NCI-H526 treated with DMSO at 0.1 percent for 48 hours (cell line): Measurements from ENCODE around the gene SETX.

Source experiments
- DNase-seq: peaks from one replicate; lab custom pipeline; 2025; lab: John Stamatoyannopoulos, UW

Gene SETX

DNA sequence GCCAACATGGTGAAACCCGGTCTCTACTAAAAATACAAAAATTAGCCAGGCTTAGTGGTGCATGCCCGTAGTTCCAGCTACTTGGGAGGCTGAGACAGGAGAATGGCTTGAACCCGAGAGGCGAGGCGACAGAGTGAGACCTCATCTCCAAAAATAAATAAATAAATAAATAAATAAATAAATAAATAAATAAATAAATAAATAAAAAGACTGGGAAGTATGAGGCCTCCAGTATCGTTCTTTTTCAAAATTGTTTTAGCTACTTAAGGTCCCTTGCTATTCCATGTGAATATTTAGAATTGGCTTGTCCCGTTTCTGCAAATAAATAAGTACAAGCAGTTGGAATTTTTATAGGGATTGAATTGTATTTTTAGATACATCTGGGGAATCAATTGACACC, 3.0 kb upstream of the SETX start:
- DNase-seq, result no peak

DNA sequence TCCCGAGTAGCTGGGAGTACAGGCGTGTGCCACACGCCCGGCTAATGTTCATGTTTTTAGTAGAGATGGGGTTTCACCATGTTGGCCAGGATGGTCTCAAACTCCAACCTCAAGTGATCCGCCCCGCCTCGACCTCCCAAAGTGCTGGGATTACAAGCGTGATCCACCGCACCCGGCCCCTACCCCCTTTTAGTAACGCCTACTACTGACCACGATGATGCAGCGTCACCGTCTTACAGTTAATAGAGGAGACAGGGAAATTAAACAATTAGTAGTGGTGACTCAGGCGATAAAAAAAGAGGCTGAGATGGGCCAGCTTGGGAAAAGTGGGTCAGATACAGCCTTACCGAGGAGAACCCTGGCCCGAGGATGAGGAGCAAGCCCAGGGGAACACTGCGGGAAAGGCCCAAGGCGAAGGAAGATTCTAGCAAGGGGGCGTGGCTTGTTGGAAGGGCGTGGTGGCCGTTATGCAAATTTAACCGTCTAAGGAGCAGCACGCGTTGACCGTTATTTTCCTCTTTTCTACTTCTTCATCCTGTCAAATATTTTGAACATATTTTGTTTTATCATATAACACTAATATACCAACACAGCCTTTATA, 1.6 kb upstream of the SETX start:
- DNase-seq, result no peak

DNA sequence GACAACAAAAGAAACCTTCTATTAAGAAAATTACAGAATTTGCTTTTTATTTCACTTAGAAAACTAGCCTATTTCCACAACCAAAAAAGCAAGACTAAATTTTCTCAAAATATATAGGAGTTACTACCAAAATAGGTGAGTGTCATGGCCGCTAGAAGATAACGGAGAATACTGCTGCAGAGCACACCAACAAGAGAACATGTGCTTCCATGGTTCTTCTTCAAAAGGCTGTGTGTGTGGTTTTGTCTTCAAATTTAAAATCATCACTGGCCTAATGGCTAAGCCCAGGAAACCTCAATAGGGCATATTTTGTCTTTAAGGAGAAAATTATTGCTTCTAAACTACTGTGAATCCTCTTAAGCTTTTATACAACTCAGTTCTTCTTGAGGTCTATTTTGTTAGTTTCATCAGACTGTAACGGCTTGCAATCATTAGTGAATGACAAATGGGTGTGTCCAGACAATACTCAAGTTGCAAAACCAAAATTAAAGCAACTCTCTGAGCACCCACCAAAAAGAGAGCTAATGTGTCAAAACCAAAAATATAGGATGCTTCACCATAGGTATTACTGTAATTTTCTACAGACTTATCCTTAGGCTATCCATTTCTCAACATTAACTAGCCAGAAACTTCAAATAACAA, 3.3 kb downstream of the SETX start:
- no peak for DNase-seq

DNA sequence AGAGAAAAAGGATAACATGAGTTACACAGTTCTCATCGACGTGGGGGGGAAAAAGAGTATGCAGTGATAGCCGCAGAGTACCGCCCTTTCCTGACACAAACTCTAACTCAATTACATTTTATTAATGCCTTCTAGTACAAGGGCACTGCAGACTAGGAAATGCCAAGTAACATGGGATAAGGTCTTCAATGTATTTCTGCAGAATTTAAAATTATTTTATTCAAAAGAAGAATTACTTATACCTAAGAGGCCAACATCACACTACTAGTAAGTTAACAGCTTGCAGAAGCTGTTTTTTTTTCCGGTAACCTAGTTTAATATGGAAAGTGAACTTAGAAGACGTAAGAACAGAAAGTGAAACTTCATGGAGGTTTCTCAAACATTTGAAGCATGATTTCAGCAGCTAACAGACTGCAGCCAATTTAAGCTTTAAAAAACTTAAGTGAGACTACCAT, 3.9 kb downstream of the SETX start:
- DNase-seq, result no peak

DNA sequence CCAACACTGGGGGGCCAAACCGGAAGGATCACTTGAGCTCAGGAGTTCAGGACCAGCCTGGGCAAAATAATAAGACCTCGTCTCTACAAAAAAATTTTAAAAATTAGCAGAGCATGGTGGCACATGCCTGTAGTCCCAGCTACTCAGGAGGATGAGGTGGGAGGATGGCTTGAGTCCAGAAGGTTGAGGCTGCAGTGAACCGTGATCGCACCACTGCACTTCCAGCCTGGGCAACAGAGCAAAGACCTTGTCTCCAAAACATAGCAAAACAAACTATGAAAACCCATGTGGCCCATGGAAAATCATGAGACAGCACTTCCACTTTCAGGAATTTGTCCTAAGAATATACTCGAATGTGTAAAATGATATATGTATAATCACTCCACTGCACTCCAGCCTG, 6.1 kb downstream of the SETX start:
- no peak for DNase-seq

DNA sequence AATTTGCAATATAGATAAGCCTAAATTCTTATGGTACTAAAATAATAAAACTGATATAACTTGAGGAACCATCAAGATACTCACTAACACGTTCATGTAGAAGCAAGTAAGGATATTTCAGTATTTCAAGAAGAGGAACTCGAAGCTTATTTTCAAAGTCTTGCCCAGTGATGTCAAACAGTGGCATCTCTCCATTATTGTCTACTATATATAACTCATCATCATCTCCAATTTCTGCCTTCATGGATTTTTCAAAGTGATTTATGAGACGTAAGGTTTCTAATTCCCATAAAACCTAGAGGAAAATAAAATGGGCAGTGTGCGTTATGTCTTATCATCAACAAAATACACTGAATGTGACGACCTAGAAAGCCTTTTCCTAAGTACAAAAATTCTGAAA, 8.6 kb downstream of the SETX start:
- no peak for DNase-seq

DNA sequence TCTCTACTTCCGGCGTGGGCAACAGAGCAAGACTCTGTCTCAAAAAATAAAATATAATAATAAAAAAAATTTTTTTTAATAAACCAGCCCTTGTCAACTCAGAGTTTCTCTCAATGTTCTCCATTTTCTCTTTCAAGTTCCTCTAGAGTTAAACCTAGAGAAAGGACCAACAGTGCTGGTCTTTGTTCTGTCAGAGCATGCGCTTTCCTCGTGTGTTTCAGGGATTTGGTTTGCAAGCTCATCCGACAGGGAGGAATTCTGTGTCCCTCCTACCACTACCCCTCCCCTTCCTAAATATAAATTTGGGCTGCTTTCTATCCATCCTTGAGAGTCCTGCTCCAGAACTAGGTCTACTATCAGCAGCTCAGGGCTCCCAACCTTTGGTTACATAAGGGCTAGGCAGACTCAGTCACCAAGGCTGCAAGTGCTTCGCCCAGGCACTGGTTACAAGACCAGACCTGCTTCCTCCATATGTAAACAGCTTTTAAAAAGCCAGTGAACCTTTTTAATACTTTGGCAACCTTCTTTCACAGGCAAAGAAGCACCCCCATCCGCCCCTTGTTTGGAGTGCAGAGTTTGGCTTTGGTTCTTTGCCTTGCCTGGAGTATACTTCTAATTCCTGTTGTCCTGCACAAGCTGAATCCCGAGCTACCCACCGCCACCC, 13.5 kb downstream of the SETX start:
- no peak for DNase-seq

DNA sequence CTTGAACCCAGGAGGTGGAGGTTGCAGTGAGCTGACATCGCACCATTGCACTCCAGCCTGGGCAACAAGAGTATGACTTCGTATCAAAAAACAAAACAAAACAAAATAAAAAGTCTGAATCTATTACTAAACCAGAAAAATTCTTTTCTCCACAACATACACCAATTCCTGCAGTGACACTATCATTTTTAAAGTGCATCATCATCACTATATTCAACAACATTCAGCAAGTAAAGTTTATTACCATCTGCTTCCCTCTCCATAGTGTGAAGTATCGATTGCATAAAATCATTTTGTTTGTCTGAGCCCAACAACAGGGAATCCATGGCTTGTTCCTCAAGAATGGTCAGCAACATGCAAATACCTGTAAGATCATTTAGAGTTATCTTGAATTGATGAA, 20.4 kb downstream of the SETX start:
- DNase-seq, result no peak

DNA sequence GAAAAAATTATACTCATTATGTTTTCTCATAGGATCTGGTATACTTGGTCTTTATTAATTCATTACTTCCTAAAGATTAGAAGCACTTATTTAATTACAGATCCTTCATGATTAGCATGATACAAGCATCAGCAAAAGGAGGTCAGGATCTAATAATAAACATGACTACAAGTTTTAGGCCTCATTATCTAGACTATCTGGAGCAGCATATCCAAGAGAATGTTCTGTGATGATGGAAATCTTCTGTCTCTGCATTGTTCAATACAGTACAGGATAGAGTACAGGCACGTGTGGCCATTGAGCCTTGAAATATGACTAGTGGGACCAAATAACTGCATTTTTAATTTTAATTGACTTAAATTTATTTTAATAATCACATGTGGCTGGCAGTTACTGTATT, 21.2 kb downstream of the SETX start:
- no peak for DNase-seq

DNA sequence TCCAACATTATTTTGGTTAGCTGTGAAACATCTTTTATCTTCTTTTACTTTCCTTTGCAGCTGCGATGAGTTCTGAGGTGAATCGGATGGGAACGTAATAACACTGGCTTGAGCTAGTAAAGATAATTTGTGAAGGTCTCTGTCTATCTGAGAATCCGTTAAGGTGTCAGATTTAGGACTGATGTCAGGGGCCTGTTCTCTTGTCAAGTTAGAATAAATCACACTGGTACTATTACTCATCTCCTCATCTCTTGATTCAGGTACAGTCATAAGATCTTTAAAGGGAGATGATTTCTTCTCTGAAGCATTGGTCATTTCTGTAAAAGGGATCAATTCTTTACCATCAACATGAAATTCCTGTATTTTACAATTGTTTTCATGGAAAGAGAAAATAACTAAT, 26.2 kb downstream of the SETX start:
- no peak for DNase-seq

DNA sequence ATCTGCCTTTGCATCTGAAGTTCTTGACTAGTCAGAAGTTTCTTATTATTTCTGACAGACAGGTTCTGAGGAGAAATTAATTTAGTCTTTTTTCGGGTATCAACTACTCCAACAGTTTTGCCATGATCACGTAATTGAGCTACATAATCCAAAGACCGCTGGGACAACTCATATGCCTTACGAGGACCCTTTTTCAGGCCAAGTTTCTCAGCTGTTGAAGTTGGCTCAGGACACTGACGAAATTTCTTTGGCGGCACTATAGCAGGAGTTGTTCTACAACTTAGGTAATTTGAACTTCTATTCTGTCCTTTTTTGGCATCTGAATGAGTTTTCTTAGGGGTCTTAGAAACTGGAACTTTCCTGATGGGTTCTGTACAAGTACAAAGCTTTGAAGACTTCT, 27.2 kb downstream of the SETX start:
- DNase-seq, result no peak

DNA sequence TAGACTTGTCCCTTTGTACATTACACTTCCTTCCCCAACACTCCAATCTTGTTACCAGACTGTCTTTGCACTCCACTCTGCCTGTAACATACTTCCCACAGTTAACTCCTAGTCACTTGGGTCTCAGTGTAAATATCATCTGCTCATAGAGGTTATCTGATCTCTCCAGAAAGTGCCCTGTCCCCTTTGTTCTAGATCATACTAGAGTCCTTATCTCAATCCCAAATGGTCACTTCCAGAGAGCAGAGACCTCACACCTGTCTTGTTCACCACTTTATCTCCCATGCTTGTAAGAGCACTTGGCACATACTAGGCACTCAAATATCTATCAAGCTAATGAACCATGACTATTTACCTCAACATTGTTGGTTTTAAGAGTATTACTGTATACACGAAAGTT, 30.4 kb downstream of the SETX start:
- DNase-seq, result no peak

DNA sequence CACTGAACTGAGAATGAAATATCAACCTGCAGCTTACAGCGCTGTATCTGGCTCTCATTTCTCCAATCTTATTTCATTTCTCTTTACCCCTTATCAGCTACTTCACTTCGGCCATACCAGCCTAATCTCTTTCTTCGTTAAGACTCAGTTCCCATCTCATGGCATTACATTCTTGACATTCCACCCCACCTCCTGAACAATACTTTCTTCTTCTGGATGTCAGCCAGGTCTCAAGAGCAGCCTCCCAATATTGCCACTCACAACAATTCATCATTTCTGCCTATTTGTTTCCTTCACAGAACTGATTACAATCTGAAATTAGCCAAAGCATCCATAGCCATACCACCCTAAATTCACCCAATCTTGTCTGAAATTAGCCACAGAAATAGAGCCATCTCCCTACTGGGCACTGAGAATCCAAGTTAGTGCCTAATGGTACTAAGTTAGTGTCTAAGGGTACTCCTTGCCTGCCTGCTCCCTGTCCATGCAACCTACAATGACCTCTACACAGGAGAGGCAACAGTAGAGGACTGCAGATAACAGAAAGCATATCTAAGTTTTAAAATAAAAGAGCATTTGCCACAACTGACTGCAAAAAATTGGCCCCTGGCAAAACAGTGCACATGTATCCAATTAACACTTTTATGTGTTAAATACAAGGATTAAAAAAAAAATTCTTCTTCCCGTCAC, 35.2 kb downstream of the SETX start:
- no peak for DNase-seq

DNA sequence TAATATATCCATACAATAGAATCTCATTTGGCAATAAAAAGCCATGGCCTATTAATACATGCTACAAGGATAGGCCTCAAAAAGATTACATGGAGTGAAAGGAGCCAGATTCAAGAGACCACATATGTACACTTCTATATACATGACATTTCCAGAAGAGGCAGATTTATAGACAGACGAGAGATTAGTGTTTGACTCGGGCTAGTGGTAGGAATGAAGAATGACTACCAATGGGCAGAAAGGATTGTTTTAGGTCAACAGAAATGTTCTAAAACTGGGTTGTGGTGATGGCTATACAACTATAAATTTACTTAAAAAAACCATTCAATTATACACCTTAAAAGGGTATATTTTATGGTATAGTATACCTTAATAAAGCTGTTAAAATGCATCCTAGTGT, 41.9 kb downstream of the SETX start:
- DNase-seq, result no peak

DNA sequence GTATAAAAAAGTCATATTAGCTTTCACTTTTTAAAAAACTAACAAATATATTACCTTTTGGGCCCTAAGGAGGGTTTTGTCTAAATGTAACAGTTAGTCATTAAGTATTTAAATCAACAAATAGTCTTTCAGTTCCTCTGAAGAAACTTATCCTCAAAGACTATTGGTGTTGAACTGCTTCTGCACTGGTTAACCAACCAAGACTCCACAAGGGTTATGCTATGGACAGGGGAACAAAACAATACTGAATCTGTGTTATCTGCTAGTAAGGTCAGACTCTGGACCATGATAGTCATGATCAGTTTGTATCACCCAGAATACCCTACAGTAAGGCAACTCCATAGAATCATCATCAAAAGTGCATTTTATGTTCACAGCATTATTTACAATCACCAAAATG, 42.4 kb downstream of the SETX start:
- no peak for DNase-seq

DNA sequence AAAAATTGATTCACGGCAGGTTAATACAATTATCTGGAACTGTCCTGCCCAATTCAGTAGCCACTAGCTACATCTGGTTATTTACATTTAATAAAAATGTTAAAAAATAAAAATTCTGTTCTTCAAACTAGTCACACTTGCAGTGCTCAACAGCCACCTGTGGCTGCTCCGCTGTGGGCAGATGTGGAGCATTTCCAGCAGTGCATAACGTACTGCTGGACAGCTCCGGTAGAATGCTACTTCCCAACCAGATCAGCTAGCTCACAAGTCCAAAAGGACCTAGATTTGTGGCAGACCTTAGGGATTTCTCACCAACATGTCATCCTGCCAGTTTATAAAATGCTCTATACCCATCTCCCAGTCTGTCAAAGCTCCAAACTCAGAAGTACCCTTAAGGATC, 42.8 kb downstream of the SETX start:
- DNase-seq, result no peak

DNA sequence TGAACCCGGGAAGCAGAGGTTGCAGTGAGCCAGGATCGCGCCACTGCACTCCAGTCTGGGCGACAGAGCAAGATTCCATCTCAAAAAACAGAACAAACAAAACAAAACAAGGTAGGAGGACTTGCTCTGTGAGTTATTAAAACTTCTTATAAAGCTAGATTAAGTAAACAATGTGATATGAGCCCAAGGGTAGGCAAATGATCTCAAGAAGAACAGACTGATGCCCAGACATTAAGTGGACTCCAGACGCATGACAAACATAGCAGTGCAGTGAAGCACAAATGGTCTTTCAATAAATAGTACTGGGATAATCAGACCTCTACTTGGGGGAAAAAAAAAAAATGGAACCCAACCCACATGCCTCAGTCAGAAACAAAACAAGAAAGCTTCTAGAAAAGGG, 45.7 kb downstream of the SETX start:
- no peak for DNase-seq

DNA sequence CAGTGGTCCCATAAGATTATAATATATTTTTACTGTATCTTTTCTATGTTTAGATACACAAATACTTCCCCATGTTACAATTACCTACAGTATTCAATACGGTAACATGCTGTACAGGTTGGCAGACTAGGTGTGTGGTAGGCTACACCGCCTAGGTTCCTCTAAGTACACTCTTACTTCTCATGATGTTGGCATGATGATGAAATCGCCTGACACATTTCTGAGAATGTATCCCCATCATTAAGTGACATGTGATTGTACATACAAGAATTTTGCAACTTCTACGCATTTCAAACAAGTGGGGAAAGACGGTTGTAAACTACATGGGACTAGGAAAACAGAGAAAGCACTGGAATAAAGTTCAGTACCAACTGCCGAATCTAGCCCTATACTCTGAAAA, 53.3 kb downstream of the SETX start:
- no peak for DNase-seq

DNA sequence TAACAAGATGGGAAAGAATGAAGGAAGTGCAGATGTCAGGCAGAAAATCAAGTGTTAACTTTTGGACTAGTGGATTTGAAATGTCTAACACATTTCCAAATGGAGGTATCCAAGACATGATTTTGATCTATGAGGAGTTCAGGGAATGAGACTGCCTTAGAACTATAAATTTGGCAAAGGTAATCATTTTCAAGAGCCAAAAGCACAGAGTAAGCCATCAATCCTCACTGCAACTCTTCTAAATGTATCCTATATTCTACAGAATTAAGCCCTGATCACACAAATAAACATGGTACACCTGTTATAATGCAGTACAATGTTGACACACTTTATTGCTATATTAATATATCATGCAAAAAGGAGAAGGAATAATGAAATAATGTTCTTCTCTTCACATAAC, 55.6 kb downstream of the SETX start:
- no peak for DNase-seq

DNA sequence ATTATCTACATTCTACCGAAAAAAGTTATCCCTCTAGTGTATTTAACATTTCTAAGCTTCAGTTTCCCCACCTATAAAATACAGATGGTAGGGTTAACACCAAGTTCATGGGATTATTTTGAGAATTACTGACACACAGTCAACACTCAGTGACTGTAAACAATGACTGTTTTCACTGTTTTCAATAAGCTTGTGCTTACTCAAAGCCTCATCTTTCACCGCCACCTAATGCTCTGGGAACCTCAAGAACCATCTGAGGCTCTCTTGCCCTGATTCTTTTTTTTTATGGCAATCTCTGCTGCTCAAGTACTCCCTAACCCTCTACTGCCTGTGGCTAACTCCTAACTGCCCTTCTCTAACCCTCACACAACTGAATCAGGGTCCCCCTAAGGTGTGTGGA, 59.6 kb downstream of the SETX start:
- DNase-seq, result no peak

DNA sequence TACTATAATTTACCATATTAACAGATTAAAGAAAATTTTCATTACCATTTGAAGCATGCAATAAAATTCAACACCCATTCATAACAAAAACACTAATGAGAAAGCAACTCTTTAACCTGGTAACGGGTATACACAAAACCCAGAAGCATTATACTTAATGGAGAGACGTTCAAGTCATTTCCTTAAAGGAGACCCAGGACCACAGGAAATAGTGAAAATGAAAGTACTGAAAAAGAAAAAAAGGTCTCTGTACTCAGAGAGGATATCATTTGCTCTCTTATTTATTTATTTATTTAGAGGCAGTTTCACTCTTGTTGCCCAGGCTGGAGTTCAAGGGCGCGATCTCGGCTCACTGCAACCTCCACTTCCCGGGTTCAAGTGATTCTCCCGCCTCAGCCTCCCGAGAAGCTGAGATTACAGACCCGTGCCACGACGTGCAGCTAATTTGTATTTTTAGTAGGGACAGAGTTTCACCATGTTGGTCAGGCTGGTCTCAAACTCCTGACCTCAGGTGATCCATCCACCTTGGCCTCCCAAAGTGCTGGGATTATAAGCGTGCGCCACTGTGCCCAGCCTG, 61.6 kb downstream of the SETX start:
- no peak for DNase-seq

DNA sequence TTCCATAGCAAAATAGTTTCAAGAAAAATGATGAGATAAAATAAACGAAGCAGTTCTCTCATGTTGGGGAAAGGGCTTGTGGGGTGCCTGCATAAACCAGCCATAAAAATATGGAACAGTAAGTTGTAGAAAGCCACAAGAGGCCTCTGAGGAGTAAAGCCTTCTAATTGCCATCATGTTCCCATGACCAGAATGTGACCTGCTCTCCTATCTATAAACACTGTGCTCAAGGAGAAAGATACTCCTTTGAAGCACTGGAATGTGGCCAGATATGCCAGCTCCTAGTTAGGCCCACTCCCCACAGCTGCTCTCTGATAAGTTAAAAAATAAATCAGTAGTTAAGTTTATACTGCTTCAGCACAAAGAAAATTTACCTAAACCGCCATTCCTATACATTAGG, 65.8 kb downstream of the SETX start:
- no peak for DNase-seq

DNA sequence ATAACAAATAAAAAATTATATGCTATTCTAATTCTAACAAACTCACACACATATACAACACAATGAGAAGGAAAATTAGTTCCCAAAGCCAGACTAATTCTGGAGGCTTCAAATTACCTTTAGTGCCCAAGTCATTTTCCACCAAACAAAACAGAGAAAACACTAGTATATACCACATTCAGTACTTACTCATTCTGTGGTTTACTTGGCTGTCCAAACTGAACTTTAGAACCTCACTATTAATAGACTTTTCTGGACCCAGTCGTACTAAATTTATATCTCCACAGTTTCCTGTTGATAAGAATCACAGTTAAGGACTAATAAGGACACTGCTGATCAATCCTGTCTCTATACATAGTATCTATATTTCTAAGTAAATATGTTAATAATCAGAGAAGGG, 66.4 kb downstream of the SETX start:
- DNase-seq, result no peak
